SK-N-MC (cell line): Measurements from ENCODE around the gene LTB4R.

Experiments
- DNase-seq: peaks from one replicate; pipeline ENCODE4 v3.0.0-alpha.2; 2011; ENCODE audit warnings: low read depth, low spot score
- H3K27ac ChIP-seq: fragments of 200-600 bp; sonication (generic); 2 replicates; pipeline ENCODE4 v1.5.1; 2016; ENCODE audit warnings: mixed run types
- H3K36me3 ChIP-seq: fragments of 200-600 bp; sonication (generic); 2 replicates; pipeline ENCODE4 v1.6.1; 2017; ENCODE audit warnings: antibody characterized with exemption, low read length, mixed read lengths; ENCODE audit not compliant: insufficient read depth
- H3K4me3 ChIP-seq: fragments of 200-600 bp; sonication (generic); 2 replicates; pipeline ENCODE4 v1.5.1; 2016
- H3K9ac ChIP-seq: fragments of 200-600 bp; sonication (generic); 2 replicates; pipeline ENCODE4 v1.8.0; 2017; ENCODE audit warnings: mixed run types, mixed read lengths; ENCODE audit not compliant: insufficient read length
- H3K9me3 ChIP-seq: fragments of 200-600 bp; sonication (generic); 2 replicates; pipeline ENCODE4 v1.6.1; 2017; ENCODE audit warnings: low read depth, mild to moderate bottlenecking, antibody characterized with exemption, low read length, moderate library complexity, mixed read lengths
- EZH2 ChIP-seq: fragments of 200-600 bp; sonication (generic); IDR thresholded peaks from one replicate; pipeline ENCODE4 v1.6.1; 2017; ENCODE audit warnings: antibody characterized with exemption
- FOXP2 ChIP-seq: optimal IDR thresholded peaks from 2 replicates; pipeline ENCODE3; 2011; ENCODE audit warnings: mild to moderate bottlenecking, moderate library complexity; ENCODE audit not compliant: insufficient read depth; ENCODE audit errors: extremely low read length, control extremely low read depth
- POLR2AphosphoS5 ChIP-seq: IDR thresholded peaks from 2 replicates; pipeline ENCODE4 v1.6.1; 2012; ENCODE audit warnings: mild to moderate bottlenecking, low read depth, low read length, borderline replicate concordance

LTB4R gene

GRCh38 chr14:24274101-24274543 lies 37.2 kb upstream of the LTB4R start:
- no peak overlapping the region for H3K9ac ChIP-seq
- no peak overlapping the region for H3K27ac ChIP-seq
- no peak for DNase-seq
- no peak for TF ChIP-seq POLR2AphosphoS5
- no peak for TF ChIP-seq EZH2
- TF ChIP-seq FOXP2, result no peak
- H3K36me3 ChIP-seq, result no peaks in the 10 kb centered on the region
- H3K9me3 ChIP-seq, result no peaks in the 10 kb centered on the region
- H3K4me3 ChIP-seq, result no peak overlapping the region

GRCh38 chr14:24277071-24277470 lies 34.2 kb upstream of the LTB4R start:
- Histone ChIP-seq H3K9ac (no peak overlapping the region), H3K27ac (no peak overlapping the region), H3K4me3 (no peak overlapping the region), H3K36me3 (no peaks in the 10 kb centered on the region), H3K9me3 (no peaks in the 10 kb centered on the region)
- TF ChIP-seq FOXP2 (no peak), POLR2AphosphoS5 (no peak), EZH2 (no peak)
- DNase-seq, result no peak

GRCh38 chr14:24277606-24278321 lies 33.5 kb upstream of the LTB4R start:
- Histone ChIP-seq H3K9me3 (no peaks in the 10 kb centered on the region), H3K27ac (no peak overlapping the region), H3K9ac (no peak overlapping the region), H3K4me3 (no peak overlapping the region), H3K36me3 (no peaks in the 10 kb centered on the region)
- no peak for DNase-seq
- TF ChIP-seq EZH2 (no peak), FOXP2 (no peak), POLR2AphosphoS5 (no peak)

DNA sequence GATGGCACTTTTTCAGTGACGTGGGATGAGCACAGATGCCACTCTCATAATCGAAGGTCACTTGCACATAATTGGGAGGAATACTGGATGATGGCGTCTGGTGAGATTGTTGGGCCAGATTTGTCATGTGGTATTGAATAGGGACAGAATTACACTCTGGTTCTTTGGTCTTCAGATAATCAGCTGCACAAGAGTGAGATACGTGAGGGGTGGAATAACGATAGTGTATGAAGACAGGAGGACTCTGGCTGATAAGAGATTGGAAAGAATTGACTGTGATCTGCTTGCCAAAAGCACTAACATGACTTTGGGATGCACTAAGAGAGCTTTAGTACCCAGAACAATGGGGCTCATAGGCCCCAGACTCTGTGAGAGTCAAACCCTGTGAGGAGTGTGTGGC lies 32.9 kb upstream of the LTB4R start:
- no peaks in the 10 kb centered on the region for H3K36me3 ChIP-seq
- H3K9ac ChIP-seq, result no peak overlapping the region
- no peak overlapping the region for H3K27ac ChIP-seq
- TF ChIP-seq EZH2, result no peak
- no peak for TF ChIP-seq POLR2AphosphoS5
- no peak for TF ChIP-seq FOXP2
- no peak overlapping the region for H3K4me3 ChIP-seq
- no peak for DNase-seq
- H3K9me3 ChIP-seq, result no peaks in the 10 kb centered on the region

GRCh38 chr14:24279301-24280186 lies 31.8 kb upstream of the LTB4R start:
- Histone ChIP-seq H3K9ac (no peak overlapping the region), H3K36me3 (no peaks in the 10 kb centered on the region), H3K4me3 (no peak overlapping the region), H3K27ac (no peak overlapping the region), H3K9me3 (no peaks in the 10 kb centered on the region)
- TF ChIP-seq POLR2AphosphoS5, result no peak
- no peak for TF ChIP-seq EZH2
- no peak for TF ChIP-seq FOXP2
- no peak for DNase-seq

DNA sequence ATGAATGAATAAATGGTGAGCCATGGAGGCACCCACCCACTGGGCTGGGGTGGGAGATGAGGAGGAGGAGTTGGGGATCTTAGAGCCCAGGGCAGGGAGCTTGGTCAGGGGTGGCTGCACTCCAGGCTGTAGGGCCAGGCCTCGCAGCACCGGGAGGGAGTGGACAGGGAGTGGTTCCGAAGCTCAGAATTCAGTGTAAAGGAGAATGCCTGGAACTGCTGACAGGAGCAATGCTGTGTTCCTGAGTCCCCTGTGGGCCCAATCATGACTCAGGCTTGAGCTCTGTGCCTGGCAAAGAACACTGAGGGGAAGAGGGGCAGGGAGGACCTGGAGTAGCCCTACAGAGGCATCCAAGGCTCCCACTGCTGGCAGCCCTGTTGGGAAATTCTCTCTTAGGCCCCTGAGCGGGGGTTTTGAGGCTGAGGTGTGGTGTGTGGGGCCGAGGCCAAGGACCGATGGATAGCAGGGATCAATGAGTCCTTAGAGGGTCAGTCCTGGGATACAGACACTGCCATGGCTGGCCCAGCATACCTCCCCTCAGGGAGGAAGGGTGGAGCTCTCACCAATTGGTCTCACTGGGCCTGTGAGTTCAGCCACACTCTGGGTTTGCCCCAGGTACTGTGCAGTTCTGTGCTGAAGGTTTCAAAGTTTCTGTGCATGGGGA lies 30.4 kb upstream of the LTB4R start:
- DNase-seq, result no peak
- Histone ChIP-seq H3K9me3 (no peaks in the 10 kb centered on the region), H3K36me3 (no peaks in the 10 kb centered on the region), H3K9ac (no peak overlapping the region), H3K27ac (no peak overlapping the region), H3K4me3 (no peak overlapping the region)
- TF ChIP-seq POLR2AphosphoS5 (no peak), FOXP2 (no peak), EZH2 (no peak)

DNA sequence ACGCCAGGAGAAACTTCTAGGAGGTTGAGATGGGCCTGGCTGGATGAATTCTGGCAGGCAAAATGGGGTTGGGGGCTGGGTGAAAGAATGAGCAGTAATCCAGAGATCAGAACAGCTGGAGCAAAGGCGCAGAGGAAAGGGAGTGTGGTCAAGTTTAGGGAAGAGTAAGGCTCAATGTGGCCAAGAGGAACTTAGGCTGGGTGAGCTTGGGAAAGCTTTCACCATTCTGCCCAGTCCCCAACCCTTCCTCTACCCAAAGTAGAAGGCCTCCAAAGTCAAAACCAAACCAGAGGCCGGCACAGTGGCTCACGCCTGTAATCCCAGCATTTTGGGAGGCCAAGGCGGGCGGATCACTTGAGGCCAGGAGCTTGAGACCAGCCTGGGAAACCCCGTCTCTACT lies 29.7 kb upstream of the LTB4R start:
- Histone ChIP-seq H3K36me3 (no peaks in the 10 kb centered on the region), H3K9ac (no peak overlapping the region), H3K27ac (no peak overlapping the region), H3K9me3 (no peaks in the 10 kb centered on the region), H3K4me3 (no peak overlapping the region)
- TF ChIP-seq EZH2 (no peak), POLR2AphosphoS5 (no peak), FOXP2 (no peak)
- no peak for DNase-seq

GRCh38 chr14:24282736-24283135 lies 28.6 kb upstream of the LTB4R start:
- DNase-seq, result no peak
- Histone ChIP-seq H3K27ac (no peak overlapping the region), H3K9ac (no peak overlapping the region), H3K4me3 (no peak overlapping the region), H3K36me3 (no peaks in the 10 kb centered on the region), H3K9me3 (no peaks in the 10 kb centered on the region)
- TF ChIP-seq POLR2AphosphoS5, result no peak
- TF ChIP-seq EZH2, result no peak
- no peak for TF ChIP-seq FOXP2
